Muscle of back (tissue), 13 donors: ENCODE results near the gene EIF6. TPM values are rescaled to one million over a fixed set of nuclear protein-coding genes. Genes with fewer than 3 reads are reported as not detected.

Experiments used
- DNase-seq, 3 donors: peaks; one replicate each; pipeline versions ENCODE4 v3.0.0 to v3.0.0-alpha.2; 2013
- long read RNA-seq, 9 donors: transcript quantifications; one replicate each; lab custom pipeline, GENCODE V29; 2026
- polyA plus RNA-seq, 10 donors: library from polyadenylated mRNA; unstranded; fragments of 120-200 nt; gene quantifications; one replicate each; pipeline ENCODE4 v1.2.1, GENCODE V29; 2013; ENCODE audit not compliant: insufficient read length in 10 of 10

The EIF6 gene
- polyA plus RNA-seq: 100 to 1,000 TPM in 1 of 10 donors, 10 to 100 TPM in 9; 50.4 to 100 (median 69.3) TPM
- long read RNA-seq, donor 1, transcript EIF6-203 (7 exons, 1,289 nt): major isoform, 18 of 56 reads
- long read RNA-seq, donor 1, transcript EIF6-201 (6 exons, 1,252 nt): minor isoform, 8 of 56 reads
- long read RNA-seq, donor 1, partial matches to known transcripts: 28 of 56 reads
- long read RNA-seq, donor 1, other reads (novel, unspliced or antisense): 0 of 56 reads
- long read RNA-seq, donor 2, transcript EIF6-203 (7 exons, 1,289 nt): major isoform, 20 of 46 reads
- long read RNA-seq, donor 2, transcript EIF6-201 (6 exons, 1,252 nt): minor isoform, 8 of 46 reads
- long read RNA-seq, donor 2, partial matches to known transcripts: 15 of 46 reads
- long read RNA-seq, donor 2, other reads (novel, unspliced or antisense): 0 of 46 reads
- long read RNA-seq, donor 3: 0 reads
- long read RNA-seq, donor 4, transcript EIF6-203 (7 exons, 1,289 nt): major isoform, 14 of 45 reads
- long read RNA-seq, donor 4, partial matches to known transcripts: 28 of 45 reads
- long read RNA-seq, donor 4, other reads (novel, unspliced or antisense): 0 of 45 reads
- long read RNA-seq, donor 5, transcript EIF6-203 (7 exons, 1,289 nt): major isoform, 29 of 55 reads
- long read RNA-seq, donor 5, transcript EIF6-201 (6 exons, 1,252 nt): minor isoform, 6 of 55 reads
- long read RNA-seq, donor 5, partial matches to known transcripts: 15 of 55 reads
- long read RNA-seq, donor 5, other reads (novel, unspliced or antisense): 0 of 55 reads
- long read RNA-seq, donor 6, transcript EIF6-203 (7 exons, 1,289 nt): major isoform, 24 of 57 reads
- long read RNA-seq, donor 6, partial matches to known transcripts: 29 of 57 reads
- long read RNA-seq, donor 6, other reads (novel, unspliced or antisense): 0 of 57 reads
- long read RNA-seq, donor 7, transcript EIF6-203 (7 exons, 1,289 nt): major isoform, 19 of 41 reads
- long read RNA-seq, donor 7, transcript EIF6-201 (6 exons, 1,252 nt): minor isoform, 5 of 41 reads
- long read RNA-seq, donor 7, partial matches to known transcripts: 16 of 41 reads
- long read RNA-seq, donor 7, other reads (novel, unspliced or antisense): 0 of 41 reads
- long read RNA-seq, donor 8, transcript EIF6-203 (7 exons, 1,289 nt): major isoform, 23 of 60 reads
- long read RNA-seq, donor 8, partial matches to known transcripts: 33 of 60 reads
- long read RNA-seq, donor 8, other reads (novel, unspliced or antisense): 0 of 60 reads
- long read RNA-seq, donor 9, partial matches to known transcripts: 0 of 4 reads
- long read RNA-seq, donor 9, other reads (novel, unspliced or antisense): 0 of 4 reads

GRCh38 chr20:35284267-35284991 is at the start of gene EIF6:
TSS of gene EIF6 (minus strand) at chr20:35284772. CDS start at chr20:35284487, 285 bp downstream.
- DNase-seq: peak; percentile 88 to 97 (median 92)

GRCh38 chr20:35333606-35334005 is 49.0 kb upstream of the EIF6 start:
- no peak for DNase-seq

- DNase-seq: no peak
Observed at GRCh38 chr20:35332540-35333200, 48.1 kb upstream of the EIF6 start.

- no peak for DNase-seq
Observed at GRCh38 chr20:35329435-35330139, 45.0 kb upstream of the EIF6 start.

GRCh38 chr20:35328689-35329088 is 44.1 kb upstream of the EIF6 start:
- DNase-seq: no peak

- DNase-seq: no peak
Observed at GRCh38 chr20:35328095-35328685, 43.6 kb upstream of the EIF6 start.

GRCh38 chr20:35327074-35327976 is 42.8 kb upstream of the EIF6 start:
- no peak for DNase-seq

GRCh38 chr20:35326740-35327073 is 42.1 kb upstream of the EIF6 start:
- DNase-seq: no peak

GRCh38 chr20:35326021-35326739 is 41.6 kb upstream of the EIF6 start:
- DNase-seq: no peak

- no peak for DNase-seq
Observed at GRCh38 chr20:35325401-35325800, 40.8 kb upstream of the EIF6 start.

- peak in 1 of 3 donors; percentile 83 for DNase-seq
Observed at GRCh38 chr20:35320396-35321126, 36.0 kb upstream of the EIF6 start.

GRCh38 chr20:35319871-35320197 is 35.3 kb upstream of the EIF6 start:
- DNase-seq: peak in 1 of 3 donors; percentile 70

GRCh38 chr20:35319192-35319870 is 34.8 kb upstream of the EIF6 start:
- DNase-seq: no peak

- peak in 2 of 3 donors; percentile 38 to 78 for DNase-seq
Observed at GRCh38 chr20:35318502-35319157, 34.1 kb upstream of the EIF6 start.

- no peak for DNase-seq
Observed at GRCh38 chr20:35317416-35318210, 33.0 kb upstream of the EIF6 start.
